Measurements from ENCODE around the gene DLGAP1.

DLGAP1 gene

GRCh38 chr18:3620146-3621119 is 834.7 kb downstream of the DLGAP1 start:
- Histone ChIP-seq H3K4me3 (ENCODE audit: low read depth in 1 of 2, low read length in 2 of 2) (no peak overlapping the region), H3K27ac (ENCODE audit: low read length) (no peak overlapping the region), H3K4me1 (ENCODE audit: control insufficient read depth in 1 of 2, insufficient read depth in 2 of 2, low read length in 2 of 2) (peaks cover 5 to 6% of the 10 kb centered on the region in 2 donors), H3K27me3 (ENCODE audit: low read depth, low read length) (no peaks in the 10 kb centered on the region), H3K36me3 (ENCODE audit: control insufficient read depth in 1 of 2, insufficient read depth in 2 of 2, low read length in 2 of 2) (peaks cover 0 to 8% of the 10 kb centered on the region in 2 donors), H3K9me3 (ENCODE audit: control insufficient read depth in 1 of 2, low read length in 2 of 2) (no peaks in the 10 kb centered on the region)

GRCh38 chr18:3619746-3620145 is 835.4 kb downstream of the DLGAP1 start:
- peaks cover 0 to 8% of the 10 kb centered on the region in 2 donors for H3K36me3 ChIP-seq (ENCODE audit: control insufficient read depth in 1 of 2, insufficient read depth in 2 of 2, low read length in 2 of 2)

DNA sequence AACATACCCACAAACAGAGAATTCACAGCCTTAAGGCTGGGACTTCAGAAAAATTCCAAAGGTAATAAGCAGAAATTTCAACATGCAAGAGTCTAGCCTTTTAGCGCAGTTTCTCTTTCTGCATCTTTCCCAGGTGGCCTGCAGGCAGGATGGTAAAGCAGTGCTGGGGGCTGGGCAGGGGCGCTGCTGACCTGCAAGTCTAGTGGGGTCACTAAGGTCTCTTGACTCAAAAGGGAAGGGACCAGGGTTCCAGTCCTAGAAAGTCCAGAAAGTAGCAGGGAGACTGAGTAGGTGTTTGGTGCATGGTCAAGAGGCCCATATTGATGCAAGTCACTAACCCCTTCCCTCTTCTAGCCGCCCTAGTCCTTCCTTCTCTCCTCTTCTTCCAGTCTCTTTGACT is 835.9 kb downstream of the DLGAP1 start:
- Histone ChIP-seq H3K27ac (ENCODE audit: low read length) (no peak overlapping the region), H3K9me3 (ENCODE audit: control insufficient read depth in 1 of 2, low read length in 2 of 2) (no peaks in the 10 kb centered on the region), H3K4me3 (ENCODE audit: low read depth in 1 of 2, low read length in 2 of 2) (no peak overlapping the region), H3K4me1 (ENCODE audit: control insufficient read depth in 1 of 2, insufficient read depth in 2 of 2, low read length in 2 of 2) (peaks cover 2 to 3% of the 10 kb centered on the region in 2 donors), H3K36me3 (ENCODE audit: control insufficient read depth in 1 of 2, insufficient read depth in 2 of 2, low read length in 2 of 2) (peaks cover 0 to 3% of the 10 kb centered on the region in 2 donors), H3K27me3 (ENCODE audit: low read depth, low read length) (no peaks in the 10 kb centered on the region)

More at GRCh38 chr18:3619746-3620145, 835.4 kb downstream of the DLGAP1 start:
- Histone ChIP-seq H3K4me1 (ENCODE audit: control insufficient read depth in 1 of 2, insufficient read depth in 2 of 2, low read length in 2 of 2) (peaks cover 5 to 6% of the 10 kb centered on the region in 2 donors), H3K27ac (ENCODE audit: low read length) (no peak overlapping the region), H3K4me3 (ENCODE audit: low read depth in 1 of 2, low read length in 2 of 2) (no peak overlapping the region), H3K9me3 (ENCODE audit: control insufficient read depth in 1 of 2, low read length in 2 of 2) (no peaks in the 10 kb centered on the region), H3K27me3 (ENCODE audit: low read depth, low read length) (no peaks in the 10 kb centered on the region)

- H3K36me3 ChIP-seq (ENCODE audit: control insufficient read depth in 1 of 2, insufficient read depth in 2 of 2, low read length in 2 of 2) = no peaks in the 10 kb centered on the region
- no peaks in the 10 kb centered on the region for H3K27me3 ChIP-seq (ENCODE audit: low read depth, low read length)
- no peaks in the 10 kb centered on the region for H3K9me3 ChIP-seq (ENCODE audit: control insufficient read depth in 1 of 2, low read length in 2 of 2)
- H3K4me3 ChIP-seq (ENCODE audit: low read depth in 1 of 2, low read length in 2 of 2) = no peak overlapping the region
- no peaks in the 10 kb centered on the region for H3K4me1 ChIP-seq (ENCODE audit: control insufficient read depth in 1 of 2, insufficient read depth in 2 of 2, low read length in 2 of 2)
- no peak overlapping the region for H3K27ac ChIP-seq (ENCODE audit: low read length)
Measured at GRCh38 chr18:3616744-3617143, 838.4 kb downstream of the DLGAP1 start.

DNA sequence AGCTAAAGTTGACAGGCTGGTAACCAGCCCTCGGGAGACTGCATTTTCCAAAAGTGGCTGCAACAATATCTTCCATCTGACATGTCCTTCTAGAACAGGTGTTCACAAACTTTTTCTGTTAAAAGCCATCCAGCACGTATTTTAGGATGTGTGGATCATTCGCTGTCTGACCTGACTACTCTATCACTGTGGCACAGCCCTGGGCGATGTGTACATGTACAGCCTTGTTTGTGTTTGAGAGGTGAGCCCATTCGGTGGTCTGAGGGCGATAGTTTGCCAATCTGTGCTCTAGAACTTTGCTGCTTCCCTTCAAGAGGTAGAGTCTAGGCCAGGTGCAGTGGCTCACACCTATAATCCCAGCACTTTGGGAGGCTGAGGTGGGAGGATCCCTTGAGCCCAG is 839.0 kb downstream of the DLGAP1 start:
- no peaks in the 10 kb centered on the region for H3K36me3 ChIP-seq (ENCODE audit: control insufficient read depth in 1 of 2, insufficient read depth in 2 of 2, low read length in 2 of 2)
- H3K4me3 ChIP-seq (ENCODE audit: low read depth in 1 of 2, low read length in 2 of 2) = no peak overlapping the region
- H3K27ac ChIP-seq (ENCODE audit: low read length) = no peak overlapping the region
- H3K9me3 ChIP-seq (ENCODE audit: control insufficient read depth in 1 of 2, low read length in 2 of 2) = no peaks in the 10 kb centered on the region
- no peaks in the 10 kb centered on the region for H3K27me3 ChIP-seq (ENCODE audit: low read depth, low read length)
- H3K4me1 ChIP-seq (ENCODE audit: control insufficient read depth in 1 of 2, insufficient read depth in 2 of 2, low read length in 2 of 2) = no peaks in the 10 kb centered on the region

GRCh38 chr18:3615374-3615985 is 839.6 kb downstream of the DLGAP1 start:
- no peaks in the 10 kb centered on the region for H3K27me3 ChIP-seq (ENCODE audit: low read depth, low read length)
- no peaks in the 10 kb centered on the region for H3K36me3 ChIP-seq (ENCODE audit: control insufficient read depth in 1 of 2, insufficient read depth in 2 of 2, low read length in 2 of 2)
- no peaks in the 10 kb centered on the region for H3K9me3 ChIP-seq (ENCODE audit: control insufficient read depth in 1 of 2, low read length in 2 of 2)
- H3K4me3 ChIP-seq (ENCODE audit: low read depth in 1 of 2, low read length in 2 of 2) = no peak overlapping the region
- H3K27ac ChIP-seq (ENCODE audit: low read length) = no peak overlapping the region
- H3K4me1 ChIP-seq (ENCODE audit: control insufficient read depth in 1 of 2, insufficient read depth in 2 of 2, low read length in 2 of 2) = no peaks in the 10 kb centered on the region

DNA sequence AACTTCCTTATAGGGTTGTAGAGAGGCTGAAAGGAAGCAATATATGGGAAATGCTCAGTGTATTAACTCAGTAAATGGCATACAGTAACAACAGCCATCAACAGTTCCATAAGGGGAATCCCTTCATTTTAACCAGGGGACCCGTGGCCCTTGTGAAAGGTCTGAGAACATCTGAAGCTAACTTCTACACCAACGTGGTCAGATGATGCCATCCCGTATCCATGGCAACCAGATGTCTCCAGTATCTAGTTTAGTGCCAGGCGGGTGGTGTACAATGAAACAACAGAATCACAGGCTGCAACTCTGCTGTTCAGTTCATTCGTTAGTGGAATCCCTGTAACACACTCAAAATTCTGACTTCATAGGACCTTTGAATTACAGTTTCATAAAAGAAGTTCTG is 842.8 kb downstream of the DLGAP1 start:
- H3K4me3 ChIP-seq (ENCODE audit: low read depth in 1 of 2, low read length in 2 of 2) = no peak overlapping the region
- H3K9me3 ChIP-seq (ENCODE audit: control insufficient read depth in 1 of 2, low read length in 2 of 2) = no peaks in the 10 kb centered on the region
- H3K27me3 ChIP-seq (ENCODE audit: low read depth, low read length) = no peaks in the 10 kb centered on the region
- H3K4me1 ChIP-seq (ENCODE audit: control insufficient read depth in 1 of 2, insufficient read depth in 2 of 2, low read length in 2 of 2) = no peaks in the 10 kb centered on the region
- no peaks in the 10 kb centered on the region for H3K36me3 ChIP-seq (ENCODE audit: control insufficient read depth in 1 of 2, insufficient read depth in 2 of 2, low read length in 2 of 2)
- no peak overlapping the region for H3K27ac ChIP-seq (ENCODE audit: low read length)

DNA sequence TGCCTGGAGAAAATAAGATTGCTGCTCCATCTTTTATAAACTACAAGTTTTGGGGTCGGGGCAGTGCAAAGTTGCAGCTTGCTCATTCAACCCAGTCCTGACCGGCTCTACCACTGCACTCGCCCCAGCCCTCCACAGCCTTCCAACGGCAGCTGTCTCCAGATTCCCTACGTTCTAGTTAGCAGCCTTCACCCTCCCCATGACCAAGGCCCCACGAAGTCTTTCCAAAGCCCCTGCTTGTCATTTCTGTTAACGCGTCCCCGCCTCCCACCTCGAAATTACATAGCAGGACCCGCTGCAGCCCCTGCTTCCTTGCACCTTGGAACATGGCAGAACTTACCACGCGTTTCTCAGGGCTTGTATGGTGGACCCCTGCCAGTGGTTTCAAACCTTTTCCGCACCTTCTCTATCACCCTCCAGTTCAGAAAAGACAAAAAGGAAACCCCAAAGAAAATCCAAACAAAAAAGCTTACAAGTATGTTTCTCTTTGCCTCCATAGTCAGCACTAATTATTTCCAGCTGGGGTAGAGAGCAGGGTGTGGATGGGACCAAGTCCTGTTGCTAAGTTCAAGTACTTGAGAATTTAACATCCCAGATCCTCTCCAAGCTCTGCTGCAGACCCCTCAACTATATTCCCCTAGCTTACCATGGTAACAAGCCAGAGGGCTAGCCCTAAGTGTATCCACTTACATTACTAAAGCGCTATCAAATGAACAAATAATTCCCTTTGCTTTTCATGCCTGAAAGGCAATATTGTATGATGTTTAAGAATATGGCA is 843.6 kb downstream of the DLGAP1 start:
- no peaks in the 10 kb centered on the region for H3K27me3 ChIP-seq (ENCODE audit: low read depth, low read length)
- H3K4me1 ChIP-seq (ENCODE audit: control insufficient read depth in 1 of 2, insufficient read depth in 2 of 2, low read length in 2 of 2) = no peaks in the 10 kb centered on the region
- no peaks in the 10 kb centered on the region for H3K36me3 ChIP-seq (ENCODE audit: control insufficient read depth in 1 of 2, insufficient read depth in 2 of 2, low read length in 2 of 2)
- H3K9me3 ChIP-seq (ENCODE audit: control insufficient read depth in 1 of 2, low read length in 2 of 2) = no peaks in the 10 kb centered on the region
- no peak overlapping the region for H3K4me3 ChIP-seq (ENCODE audit: low read depth in 1 of 2, low read length in 2 of 2)
- H3K27ac ChIP-seq (ENCODE audit: low read length) = no peak overlapping the region

- Histone ChIP-seq H3K4me3 (ENCODE audit: low read depth in 1 of 2, low read length in 2 of 2) (no peak overlapping the region), H3K4me1 (ENCODE audit: control insufficient read depth in 1 of 2, insufficient read depth in 2 of 2, low read length in 2 of 2) (no peaks in the 10 kb centered on the region), H3K9me3 (ENCODE audit: control insufficient read depth in 1 of 2, low read length in 2 of 2) (no peaks in the 10 kb centered on the region), H3K36me3 (ENCODE audit: control insufficient read depth in 1 of 2, insufficient read depth in 2 of 2, low read length in 2 of 2) (no peaks in the 10 kb centered on the region), H3K27ac (ENCODE audit: low read length) (no peak overlapping the region), H3K27me3 (ENCODE audit: low read depth, low read length) (no peaks in the 10 kb centered on the region)
Measured at GRCh38 chr18:3610813-3611212, 844.3 kb downstream of the DLGAP1 start.

DNA sequence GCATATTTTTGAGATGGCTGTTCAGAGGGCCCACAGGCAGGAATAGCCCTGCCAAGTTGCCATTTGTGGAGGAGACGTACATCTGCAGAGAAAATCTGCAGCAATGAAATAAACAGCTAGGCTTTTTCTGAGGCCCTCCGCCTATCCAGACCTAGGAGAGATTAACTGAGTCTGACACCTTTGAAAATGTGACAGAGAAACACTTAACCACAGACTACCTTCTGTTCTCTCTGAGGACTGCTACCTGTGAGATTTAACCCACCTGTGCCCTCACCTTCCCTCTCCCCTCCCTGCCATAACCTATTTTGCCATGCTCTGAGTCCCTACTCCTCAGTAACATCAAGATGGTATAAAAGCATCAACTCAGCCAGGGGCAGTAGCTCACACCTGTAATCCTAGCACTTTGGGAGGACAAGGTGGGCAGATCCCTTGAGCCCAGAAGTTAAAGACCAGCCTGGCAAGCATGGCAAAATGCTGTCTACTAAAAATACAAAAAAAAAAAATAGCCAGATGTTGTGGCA is 844.9 kb downstream of the DLGAP1 start:
- H3K36me3 ChIP-seq (ENCODE audit: control insufficient read depth in 1 of 2, insufficient read depth in 2 of 2, low read length in 2 of 2) = no peaks in the 10 kb centered on the region
- H3K9me3 ChIP-seq (ENCODE audit: control insufficient read depth in 1 of 2, low read length in 2 of 2) = no peaks in the 10 kb centered on the region

GRCh38 chr18:3608488-3608887 is 846.6 kb downstream of the DLGAP1 start:
- no peaks in the 10 kb centered on the region for H3K27me3 ChIP-seq (ENCODE audit: low read depth, low read length)
- H3K36me3 ChIP-seq (ENCODE audit: control insufficient read depth in 1 of 2, insufficient read depth in 2 of 2, low read length in 2 of 2) = peaks cover 0 to 14% of the 10 kb centered on the region in 2 donors
- no peaks in the 10 kb centered on the region for H3K9me3 ChIP-seq (ENCODE audit: control insufficient read depth in 1 of 2, low read length in 2 of 2)
- H3K4me3 ChIP-seq (ENCODE audit: low read depth in 1 of 2, low read length in 2 of 2) = no peak overlapping the region
- peaks cover 3 to 11% of the 10 kb centered on the region in 2 donors for H3K4me1 ChIP-seq (ENCODE audit: control insufficient read depth in 1 of 2, insufficient read depth in 2 of 2, low read length in 2 of 2)
- H3K27ac ChIP-seq (ENCODE audit: low read length) = no peak overlapping the region

More for the DNA sequence above, 844.9 kb downstream of the DLGAP1 start:
- Histone ChIP-seq H3K27me3 (ENCODE audit: low read depth, low read length) (no peaks in the 10 kb centered on the region), H3K27ac (ENCODE audit: low read length) (no peak overlapping the region), H3K4me3 (ENCODE audit: low read depth in 1 of 2, low read length in 2 of 2) (no peak overlapping the region), H3K4me1 (ENCODE audit: control insufficient read depth in 1 of 2, insufficient read depth in 2 of 2, low read length in 2 of 2) (no peaks in the 10 kb centered on the region)

Measured in muscle layer of duodenum (tissue), 2 donors.